Suppressor macrophage treated with lipopolysaccharide for 4 hours (primary cell): ENCODE data around the gene ADCK1.
"Not testable (repeated sequence)": the region's sequence is repeated elsewhere in the genome, so short reads cannot be mapped to it uniquely, and the experiment has no call there.

Experiments
- DNase-seq: peaks from one replicate; pipeline ENCODE4 v3.0.0-alpha.2; 2020

Gene ADCK1

GRCh38 chr14:77903937-77904617 lies 104.2 kb downstream of the ADCK1 start:
- DNase-seq = no peak

- DNase-seq = no peak
These were observed 106.5 kb downstream of the ADCK1 start for GRCh38 chr14:77906446-77906845.

GRCh38 chr14:77908847-77909246 lies 108.9 kb downstream of the ADCK1 start:
- DNase-seq = no peak

GRCh38 chr14:77909911-77910310 lies 110.0 kb downstream of the ADCK1 start:
- no peak for DNase-seq

- no peak for DNase-seq
These were observed 110.6 kb downstream of the ADCK1 start for GRCh38 chr14:77910506-77910905.

- no peak for DNase-seq
These were observed 111.4 kb downstream of the ADCK1 start for GRCh38 chr14:77911356-77911755.

GRCh38 chr14:77912754-77913556 lies 113.0 kb downstream of the ADCK1 start:
- DNase-seq = no peak

- DNase-seq = no peak
These were observed 114.3 kb downstream of the ADCK1 start for GRCh38 chr14:77914073-77914721.

GRCh38 chr14:77915390-77915789 lies 115.5 kb downstream of the ADCK1 start:
- not testable (repeated sequence) for DNase-seq

GRCh38 chr14:77917491-77918201 lies 117.7 kb downstream of the ADCK1 start:
- DNase-seq = no peak

- DNase-seq = no peak
These were observed 118.5 kb downstream of the ADCK1 start for GRCh38 chr14:77918448-77918847.

GRCh38 chr14:77920312-77920711 lies 120.4 kb downstream of the ADCK1 start:
- no peak for DNase-seq

GRCh38 chr14:77921818-77922217 lies 121.9 kb downstream of the ADCK1 start:
- no peak for DNase-seq

- no peak for DNase-seq
These were observed 123.4 kb downstream of the ADCK1 start for GRCh38 chr14:77923131-77923936.

GRCh38 chr14:77924141-77924948 lies 124.4 kb downstream of the ADCK1 start:
- DNase-seq = no peak

- DNase-seq = no peak
These were observed 127.0 kb downstream of the ADCK1 start for GRCh38 chr14:77926942-77927341.

- DNase-seq = no peak
These were observed 131.5 kb downstream of the ADCK1 start for GRCh38 chr14:77931441-77931840.

GRCh38 chr14:77936138-77936639 lies 136.3 kb downstream of the ADCK1 start:
- no peak for DNase-seq

GRCh38 chr14:77947372-77947771 lies 147.5 kb downstream of the ADCK1 start:
- no peak for DNase-seq

- no peak for DNase-seq
These were observed 150.6 kb downstream of the ADCK1 start for GRCh38 chr14:77950371-77951063.
